Transverse colon (tissue), 3 donors: Measurements from ENCODE around the gene OAS3.

Experiments
- CTCF ChIP-seq, 5 experiments: fragments of 200-600 bp in 3 of 5; fragments of 450-650 bp in 2 of 5; sonication (generic) in 3 of 5; IDR thresholded peaks; 1 replicate in 2 of 5; 2 replicates in 3 of 5; pipeline ENCODE4 v1.5.1; 2016 to 2017; ENCODE audit warnings: antibody characterized with exemption in 5 of 5, inconsistent platforms in 3 of 5, mild to moderate bottlenecking in 2 of 5, moderate library complexity in 1 of 5
- EP300 ChIP-seq: sonication (generic); formaldehyde crosslinking; IDR thresholded peaks from one replicate; pipeline ENCODE4 v1.6.1; 2017; ENCODE audit warnings: antibody characterized with exemption, low read depth

DNA sequence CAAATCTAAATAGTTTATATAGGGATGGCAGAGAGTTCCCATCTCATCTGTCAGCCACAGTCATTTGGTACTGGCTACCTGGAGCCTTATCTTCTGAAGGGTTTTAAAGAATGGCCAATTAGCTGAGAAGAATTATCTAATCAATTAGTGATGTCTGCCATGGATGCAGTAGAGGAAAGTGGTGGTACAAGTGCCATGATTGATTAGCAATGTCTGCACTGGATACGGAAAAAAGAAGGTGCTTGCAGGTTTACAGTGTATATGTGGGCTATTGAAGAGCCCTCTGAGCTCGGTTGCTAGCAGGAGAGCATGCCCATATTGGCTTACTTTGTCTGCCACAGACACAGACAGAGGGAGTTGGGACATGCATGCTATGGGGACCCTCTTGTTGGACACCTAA lies 32.1 kb downstream of the OAS3 start:
- no peak for TF ChIP-seq CTCF (IDR thresholded peaks at IDR 0.05)
- no peak for TF ChIP-seq EP300
